Ramos (cell line): Measurements from ENCODE around the gene CDRT4.

ENCODE experiments used
- in situ Hi-C: fragments of 300-500 bp; cut with MboI; formaldehyde crosslinking; loops from one replicate; pipeline ENCODE4 v1.14.3; 2022; ENCODE audit warnings: low sequenced_read_pairs; ENCODE audit not compliant: unreplicated experiment

Gene CDRT4

DNA sequence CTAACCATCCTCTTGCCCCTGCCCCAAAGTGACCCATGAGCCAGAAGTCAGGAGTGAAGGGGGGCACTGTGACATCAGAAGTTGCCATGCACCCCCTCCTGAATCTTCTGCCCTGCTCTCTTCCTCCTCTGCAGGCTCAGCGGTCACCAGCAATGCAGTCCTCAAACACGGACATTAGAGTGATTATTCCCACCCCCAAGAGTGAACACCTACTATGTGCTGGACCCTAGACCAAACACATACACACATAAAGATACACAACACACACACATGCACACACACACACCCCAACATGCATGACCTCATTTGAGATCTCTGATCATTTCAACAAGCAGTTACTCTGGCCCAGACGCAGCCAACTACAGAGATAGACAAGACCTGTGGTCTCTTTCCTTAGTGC, at the start of gene CDRT4:
Gene CDRT4 (minus strand): TSS at position 30 of the 400 bp plus-strand sequence. CDS start 27,383 bp downstream, outside the sequence.
- in situ Hi-C loops = no loop called here

DNA sequence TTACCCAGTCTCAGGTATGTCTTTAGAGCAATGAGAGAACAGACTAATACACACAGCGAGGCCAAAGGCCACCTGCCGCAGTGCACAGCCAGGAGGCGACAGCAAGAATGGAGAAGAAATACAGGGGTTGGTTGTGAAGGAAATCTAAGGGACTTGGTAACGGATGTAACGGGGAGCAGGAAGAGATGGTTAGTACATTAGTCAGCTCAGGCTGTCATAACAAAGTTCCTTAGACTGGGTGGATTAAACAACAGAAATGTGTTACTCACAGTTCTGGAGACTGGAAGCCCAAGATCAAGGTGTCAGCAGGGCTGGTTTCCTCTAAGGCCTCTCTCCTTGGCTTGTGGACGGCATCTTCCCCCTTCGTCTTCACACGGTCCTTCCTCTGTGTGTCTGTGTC, 48.7 kb upstream of the CDRT4 start:
- in situ Hi-C loops = no loop called here

GRCh38 chr17:15514469-15514868, 47.0 kb upstream of the CDRT4 start:
- in situ Hi-C loops = no loop called here

DNA sequence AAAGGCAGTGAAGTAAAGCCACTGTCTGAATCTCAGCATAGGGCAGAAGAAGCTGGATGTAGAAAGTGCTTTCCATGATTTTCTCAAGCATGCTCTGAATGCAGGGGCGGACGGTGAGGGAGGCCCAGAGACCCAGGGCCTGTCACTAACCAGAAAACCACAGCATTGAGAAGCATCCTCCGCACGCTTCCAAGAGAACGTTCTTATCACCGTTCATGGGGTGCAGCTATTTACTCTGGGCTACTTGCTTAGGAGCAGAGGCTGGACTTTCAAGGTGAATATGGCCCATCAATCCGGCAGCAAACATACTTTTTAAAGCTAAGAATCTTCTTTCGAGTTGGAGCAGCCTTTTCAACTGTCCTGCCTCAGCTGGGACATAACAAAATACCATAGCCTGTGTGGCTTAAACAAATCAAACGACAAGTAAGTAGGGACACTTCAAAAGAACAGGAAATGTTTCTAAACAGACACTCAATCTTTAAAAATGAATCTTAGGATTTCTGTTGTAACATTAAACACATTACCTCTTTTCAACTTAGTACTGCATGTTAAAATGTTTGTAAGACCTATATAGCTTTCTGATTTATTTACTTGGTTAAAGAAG, 46.5 kb upstream of the CDRT4 start:
- in situ Hi-C loops = no loop called here

DNA sequence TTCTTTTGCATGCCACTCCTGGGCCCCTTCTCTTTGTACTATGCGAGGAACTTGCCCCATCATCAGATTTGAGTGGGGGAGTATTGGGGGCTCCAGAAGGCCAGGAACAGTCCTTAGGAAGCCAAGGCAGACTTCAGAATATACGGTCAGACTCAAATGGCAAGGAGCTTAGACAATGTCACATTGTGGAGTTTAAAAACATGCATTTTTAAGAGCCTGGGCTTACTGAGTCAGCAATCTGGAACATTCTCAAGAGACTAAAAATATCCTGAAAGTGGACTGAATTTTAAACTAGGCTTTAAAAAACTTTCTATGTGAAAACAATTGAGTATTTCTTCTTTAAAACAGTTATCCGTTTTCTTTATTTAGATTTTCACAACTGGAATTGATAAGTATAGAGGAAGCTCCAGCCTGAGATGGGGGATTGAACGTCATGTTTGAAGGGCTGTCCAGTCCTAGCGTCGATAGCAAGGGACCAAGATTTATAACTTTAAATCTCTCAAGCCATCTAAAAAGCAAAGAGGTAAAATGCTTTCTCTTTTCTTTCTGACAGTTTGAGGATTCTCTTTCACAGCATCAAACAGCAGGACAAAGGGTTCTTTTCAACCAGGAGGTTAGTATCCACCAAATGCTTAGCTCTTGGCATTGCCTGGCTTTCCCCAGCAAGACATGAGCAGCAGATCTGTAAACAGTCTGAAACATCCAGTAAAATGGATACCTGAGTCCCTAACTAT, 45.8 kb upstream of the CDRT4 start:
- in situ Hi-C loops = no loop called here

- in situ Hi-C loops = no loop called here
Observed at GRCh38 chr17:15512071-15512709, 44.8 kb upstream of the CDRT4 start.

DNA sequence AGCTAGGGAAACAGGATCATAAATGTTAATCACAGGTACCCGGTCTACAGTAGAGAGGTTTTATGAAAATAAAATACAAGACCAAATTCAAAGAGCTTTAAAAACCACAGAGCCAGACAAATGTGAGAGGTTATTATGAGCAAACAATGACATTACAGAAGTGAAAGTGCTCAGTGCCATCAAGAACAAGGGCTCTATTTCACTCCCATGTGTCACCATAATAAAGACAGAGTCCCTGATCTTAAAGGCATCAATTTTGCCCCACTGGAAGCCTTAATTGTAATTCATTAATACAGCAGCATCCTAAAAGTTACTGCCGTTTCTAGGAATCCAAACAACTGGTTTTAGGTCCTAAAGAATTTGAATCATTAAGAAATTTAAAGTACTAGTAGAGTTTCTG, 43.7 kb upstream of the CDRT4 start:
- in situ Hi-C loops = no loop called here

DNA sequence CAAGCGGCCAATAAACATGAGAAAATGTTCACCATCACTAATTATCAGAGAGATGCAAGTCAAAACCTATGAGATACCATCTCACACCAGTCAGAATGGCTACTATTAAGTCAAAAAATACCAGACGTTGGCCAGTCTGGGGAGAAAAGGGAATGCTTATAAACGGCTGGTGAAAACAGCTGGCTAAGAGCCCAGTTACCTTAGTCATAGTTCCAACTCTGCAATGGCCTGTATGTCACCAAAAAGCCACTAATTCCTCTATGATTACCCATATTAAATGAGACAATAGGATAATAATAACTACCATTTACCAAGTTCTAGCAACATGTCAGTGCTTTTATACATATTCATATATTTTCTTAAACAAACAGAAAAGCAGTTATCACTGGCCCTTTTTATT, 42.9 kb upstream of the CDRT4 start:
- in situ Hi-C loops = no loop called here

GRCh38 chr17:15509095-15509494, 41.7 kb upstream of the CDRT4 start:
- in situ Hi-C loops = loop anchor here (10.0 kb wide), 1 partner anchor 254 kb away; no protein-coding TSS in a partner anchor

- in situ Hi-C loops = loop anchor here (10.0 kb wide), 1 partner anchor 254 kb away; no protein-coding TSS in a partner anchor
Observed at GRCh38 chr17:15508466-15508865, 41.0 kb upstream of the CDRT4 start.

- in situ Hi-C loops = loop anchor here (10.0 kb wide), 1 partner anchor 253 kb away; no protein-coding TSS in a partner anchor
Observed at GRCh38 chr17:15507896-15508295, 40.5 kb upstream of the CDRT4 start.

DNA sequence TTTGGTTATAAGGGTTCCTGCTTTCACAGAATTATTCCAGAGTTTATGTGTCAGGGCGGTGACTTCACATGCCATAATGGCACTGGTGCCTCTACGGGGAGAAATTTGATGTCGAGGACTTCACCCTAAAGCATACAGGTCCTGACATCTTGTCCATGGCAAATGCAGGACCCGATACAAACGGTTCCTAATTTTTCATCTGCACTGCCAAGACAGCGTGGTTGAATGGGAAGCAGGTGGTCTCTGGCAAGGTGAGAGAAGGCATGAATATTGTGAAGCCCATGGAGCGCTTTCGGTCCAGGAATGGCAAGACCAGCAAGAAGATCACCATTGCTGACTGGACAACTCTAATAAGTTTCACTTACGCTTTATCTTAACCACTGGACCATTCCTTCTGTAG, 39.6 kb upstream of the CDRT4 start:
- in situ Hi-C loops = loop anchor here (10.0 kb wide), 1 partner anchor 252 kb away; no protein-coding TSS in a partner anchor

GRCh38 chr17:15505708-15506107, 38.3 kb upstream of the CDRT4 start:
- in situ Hi-C loops = loop anchor here (10.0 kb wide), 1 partner anchor 251 kb away; no protein-coding TSS in a partner anchor

DNA sequence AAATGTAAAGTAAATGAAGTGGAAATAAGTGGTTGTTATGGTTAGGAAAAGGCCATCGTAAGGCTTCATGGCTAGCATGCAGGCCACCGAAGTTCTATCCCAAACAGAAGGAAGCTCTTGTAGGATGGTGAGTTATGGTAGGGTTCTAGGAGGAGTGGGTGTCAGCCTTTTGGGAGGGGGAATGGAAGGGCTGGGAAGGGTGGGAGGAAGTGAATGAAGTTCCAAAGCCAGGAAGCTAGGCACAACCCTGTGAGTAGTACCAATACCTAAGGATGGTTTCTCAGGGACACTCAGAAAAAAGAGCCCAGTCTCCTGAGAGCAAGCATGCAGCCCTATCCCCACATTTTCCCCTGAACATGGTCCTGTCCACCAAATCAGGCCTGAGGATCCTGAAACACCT, 36.3 kb upstream of the CDRT4 start:
- in situ Hi-C loops = loop anchor here (10.0 kb wide), 1 partner anchor 249 kb away; no protein-coding TSS in a partner anchor

- in situ Hi-C loops = loop anchor here (10.0 kb wide), 1 partner anchor 248 kb away; no protein-coding TSS in a partner anchor
Observed at GRCh38 chr17:15502369-15503112, 35.1 kb upstream of the CDRT4 start.

- in situ Hi-C loops = loop anchor here (10.0 kb wide), 1 partner anchor 247 kb away; no protein-coding TSS in a partner anchor
Observed at GRCh38 chr17:15501793-15502192, 34.4 kb upstream of the CDRT4 start.

GRCh38 chr17:15501282-15501681, 33.9 kb upstream of the CDRT4 start:
- in situ Hi-C loops = loop anchor here (10.0 kb wide), 1 partner anchor 246 kb away; no protein-coding TSS in a partner anchor

- in situ Hi-C loops = no loop called here
Observed at GRCh38 chr17:15498107-15498506, 30.7 kb upstream of the CDRT4 start.

DNA sequence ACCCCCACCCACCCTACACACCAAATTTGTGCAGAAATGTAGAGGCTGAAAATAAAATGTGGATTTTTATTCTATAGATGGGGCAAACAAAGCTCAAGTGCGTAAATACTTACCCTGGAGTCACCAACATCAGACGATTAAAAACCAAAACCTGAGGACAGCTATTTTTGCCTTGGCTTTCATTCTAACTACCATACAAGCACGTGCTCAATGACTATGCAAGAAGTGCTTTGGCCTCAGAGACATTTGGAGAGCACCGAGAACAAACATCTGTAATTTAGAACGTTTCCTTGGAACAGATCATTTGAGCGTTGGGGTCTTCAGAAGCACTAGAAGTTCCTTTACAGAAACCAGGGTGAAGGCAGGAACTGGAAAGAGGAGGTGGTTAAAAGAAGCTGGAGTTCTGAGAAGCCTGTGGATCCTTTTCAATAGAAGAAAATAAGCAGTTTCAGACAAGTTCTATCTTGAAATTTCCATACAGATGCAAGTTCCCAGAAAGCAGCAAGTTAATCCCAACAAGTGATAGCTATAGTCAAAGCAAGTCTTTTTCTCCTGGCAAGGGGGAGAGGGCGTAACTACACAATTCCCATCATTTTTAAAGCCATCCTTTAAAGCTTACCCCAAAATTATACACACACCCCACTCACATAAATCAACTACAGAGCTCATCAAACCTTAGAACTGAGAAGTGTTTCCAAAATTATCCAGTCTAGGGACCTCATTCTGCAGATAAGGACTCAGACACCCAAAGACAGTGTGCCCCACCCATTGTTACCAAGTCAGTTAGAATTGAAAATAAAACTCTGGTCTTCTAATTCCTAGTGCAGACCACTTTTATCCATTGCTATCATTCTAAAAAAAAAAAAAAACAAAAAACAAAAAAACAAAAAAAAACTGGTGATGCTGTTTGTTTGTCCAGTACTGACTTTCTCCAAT, 29.6 kb upstream of the CDRT4 start:
- in situ Hi-C loops = no loop called here
